Erythroblast (primary cell): Measurements from ENCODE around the gene RDH13.
A peak's percentile ranks its signal among the peaks of the same experiment; 100 is the strongest.

Source experiments
- DNase-seq, 2 experiments: peaks; one replicate each; lab custom pipeline; 2025; lab: John Stamatoyannopoulos, UW
- GATA1 ChIP-seq: IDR thresholded peaks from 2 replicates; pipeline ENCODE4 v1.6.1; 2011; ENCODE audit warnings: low read depth, mild to moderate bottlenecking, control low read depth, low read length, moderate library complexity
- POLR2A ChIP-seq: IDR thresholded peaks from 2 replicates; pipeline ENCODE4 v1.6.1; 2011; ENCODE audit warnings: mild to moderate bottlenecking, low read length

Gene RDH13

GRCh38 chr19:55088021-55088451 is 25.1 kb upstream of the RDH13 start:
- DNase-seq: no peak
- TF ChIP-seq GATA1 (no peak), POLR2A (no peak)

DNA sequence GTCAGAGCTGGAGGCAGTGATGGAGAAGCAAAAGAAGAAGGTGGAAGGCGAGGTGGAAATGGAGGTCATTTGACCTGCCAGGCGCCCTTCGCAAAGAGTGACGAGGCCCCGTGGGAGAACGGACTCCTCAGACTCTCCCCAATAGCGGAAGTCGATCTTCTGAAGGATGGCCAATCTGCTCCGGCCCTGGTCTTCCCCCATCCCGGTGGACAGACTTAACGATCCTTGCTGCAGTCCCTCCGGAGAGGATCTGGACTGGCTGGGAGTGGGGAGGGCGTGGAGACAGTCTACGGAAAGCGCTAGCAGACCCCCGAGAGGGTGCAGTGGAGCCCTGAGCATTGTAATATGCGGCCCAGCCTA is 24.6 kb upstream of the RDH13 start:
- no peak for DNase-seq
- no peak for TF ChIP-seq POLR2A
- no peak for TF ChIP-seq GATA1

DNA sequence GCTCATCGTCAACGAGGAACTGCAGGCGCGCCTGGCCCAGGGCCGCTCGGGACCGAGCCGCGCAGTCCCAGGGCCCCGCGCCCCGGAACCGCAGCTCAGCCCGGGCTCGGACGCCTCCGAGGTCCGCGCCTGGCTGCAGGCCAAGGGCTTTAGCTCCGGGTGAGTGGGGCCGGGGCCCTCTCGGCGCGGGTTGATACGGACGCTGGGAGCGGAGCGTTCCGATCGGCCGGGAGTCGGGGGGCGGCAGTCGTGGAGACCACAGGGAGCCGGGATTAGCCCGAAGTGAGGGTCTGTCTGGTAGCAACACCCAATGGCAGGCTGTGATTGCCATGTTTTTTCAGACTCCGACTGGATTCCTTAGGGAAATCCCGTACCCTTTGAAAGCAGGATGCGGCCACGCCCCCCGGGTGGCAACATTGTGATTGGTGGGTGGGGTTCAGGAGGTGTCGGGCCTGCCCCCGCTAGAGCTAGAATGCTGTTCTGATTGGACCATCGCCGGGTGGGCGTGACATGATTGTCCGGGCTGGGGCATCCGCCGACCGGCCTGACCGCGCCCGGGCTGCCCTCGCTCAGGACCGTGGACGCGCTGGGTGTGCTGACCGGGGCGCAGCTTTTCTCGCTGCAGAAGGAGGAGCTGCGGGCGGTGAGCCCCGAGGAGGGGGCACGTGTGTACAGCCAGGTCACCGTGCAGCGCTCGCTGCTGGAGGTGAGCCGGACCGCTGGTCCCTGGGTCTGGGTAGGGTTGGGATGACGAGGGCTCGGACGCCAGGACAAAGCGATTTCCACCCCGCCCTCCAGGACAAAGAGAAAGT is 24.0 kb upstream of the RDH13 start:
- DNase-seq: peak; percentile 49 to 50
- TF ChIP-seq POLR2A: no peak
- TF ChIP-seq GATA1: no peak

GRCh38 chr19:55085923-55086715 is 23.2 kb upstream of the RDH13 start:
- no peak for DNase-seq
- TF ChIP-seq GATA1 (no peak), POLR2A (no peak)

- DNase-seq: no peak
- TF ChIP-seq POLR2A (no peak), GATA1 (no peak)
Observed at GRCh38 chr19:55084416-55084815, 21.5 kb upstream of the RDH13 start.

GRCh38 chr19:55083004-55083850 is 20.3 kb upstream of the RDH13 start:
- DNase-seq: no peak
- no peak for TF ChIP-seq POLR2A
- TF ChIP-seq GATA1: no peak

- TF ChIP-seq GATA1 (no peak), POLR2A (no peak)
- DNase-seq: peak; percentile 70 to 71
Observed at GRCh38 chr19:55082020-55082851, 19.3 kb upstream of the RDH13 start.

- no peak for DNase-seq
- TF ChIP-seq GATA1: no peak
- TF ChIP-seq POLR2A: no peak
Observed at GRCh38 chr19:55081770-55082019, 18.7 kb upstream of the RDH13 start.

GRCh38 chr19:55080968-55081769 is 18.2 kb upstream of the RDH13 start:
- TF ChIP-seq POLR2A (no peak), GATA1 (no peak)
- peak; percentile 81 to 84 for DNase-seq

- DNase-seq: peak; percentile 83 to 86
- TF ChIP-seq POLR2A (peak; percentile 48), GATA1 (no peak)
Observed at GRCh38 chr19:55080121-55080967, 17.4 kb upstream of the RDH13 start.

DNA sequence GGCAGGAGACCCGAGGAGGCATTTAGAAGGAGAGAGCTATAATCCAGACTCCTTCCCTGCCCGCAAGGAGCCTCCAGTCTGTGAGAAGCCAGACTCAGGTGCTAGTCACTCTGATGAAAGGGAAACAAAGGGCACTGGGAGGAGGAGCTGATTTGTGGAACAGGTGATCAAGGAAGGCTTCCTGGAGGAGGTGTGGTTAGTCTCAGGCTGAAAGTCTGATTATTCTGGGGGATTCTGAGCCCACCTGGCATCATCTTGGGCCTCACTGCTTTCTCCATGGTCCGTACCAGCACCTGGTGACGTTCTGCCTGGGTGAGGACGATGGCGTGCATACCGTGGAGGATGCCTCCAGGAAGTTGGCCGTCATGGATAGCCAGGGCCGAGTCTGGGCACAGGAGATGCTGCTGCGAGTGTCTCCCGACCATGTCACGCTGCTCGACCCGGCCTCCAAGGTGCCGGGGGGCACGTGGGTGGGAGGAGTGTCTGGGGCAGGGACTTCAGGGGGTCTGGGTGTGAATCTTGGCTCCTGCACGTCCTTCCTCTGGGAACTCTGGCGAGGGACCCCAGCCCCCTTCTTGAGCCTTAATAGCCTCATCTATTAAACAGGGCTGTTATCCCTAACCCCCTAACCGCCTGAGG is 16.6 kb upstream of the RDH13 start:
- TF ChIP-seq POLR2A: no peak
- TF ChIP-seq GATA1: no peak
- DNase-seq: no peak

- no peak for TF ChIP-seq POLR2A
- no peak for TF ChIP-seq GATA1
- DNase-seq: no peak
Observed at GRCh38 chr19:55078996-55079395, 16.0 kb upstream of the RDH13 start.
